SK-N-SH (cell line): ENCODE measurements around the gene BAHCC1.

Experiments
- CTCF ChIP-seq: fragments of 200-600 bp; sonication (generic); IDR thresholded peaks from 2 replicates; pipeline ENCODE4 v1.6.1; 2017; ENCODE audit warnings: antibody characterized with exemption, mild to moderate bottlenecking, moderate library complexity
- ELF1 ChIP-seq: IDR thresholded peaks from 2 replicates; pipeline ENCODE4 v1.4.0; 2012
- EP300 ChIP-seq, 2 experiments: IDR thresholded peaks; 2 replicates each; pipeline versions ENCODE4 v1.4.0 to v1.6.1; 2012; ENCODE audit warnings: borderline replicate concordance in 1 of 2, low read depth in 1 of 2, low read length in 1 of 2
- GABPA ChIP-seq: IDR thresholded peaks from 2 replicates; pipeline ENCODE4 v1.4.0; 2012; ENCODE audit warnings: low read depth, mild to moderate bottlenecking
- MXI1 ChIP-seq: IDR thresholded peaks from 2 replicates; pipeline ENCODE4 v1.6.1; 2012; ENCODE audit warnings: mild to moderate bottlenecking, low read depth, low read length, improper control_type of control experiment
- POLR2AphosphoS5 ChIP-seq: IDR thresholded peaks from 2 replicates; pipeline ENCODE4 v1.6.1; 2012; ENCODE audit warnings: low read depth, low read length
- TEAD4 ChIP-seq: IDR thresholded peaks from 2 replicates; pipeline ENCODE4 v1.4.0; 2012; ENCODE audit warnings: mild to moderate bottlenecking, borderline replicate concordance; ENCODE audit not compliant: insufficient read depth
- YY1 ChIP-seq: IDR thresholded peaks from 2 replicates; pipeline ENCODE4 v1.4.0; 2012; ENCODE audit warnings: low read depth, mild to moderate bottlenecking
- ZBTB33 ChIP-seq: IDR thresholded peaks from 2 replicates; pipeline ENCODE4 v1.4.0; 2012; ENCODE audit warnings: low read depth, borderline replicate concordance

- no peak for TF ChIP-seq GABPA
- no peak for TF ChIP-seq ZBTB33
- no peak for TF ChIP-seq ELF1
- no peak for TF ChIP-seq CTCF
- TF ChIP-seq TEAD4: no peak
- TF ChIP-seq EP300 (IDR thresholded peaks at IDR 0.05; ENCODE audit: borderline replicate concordance in 1 of 2, low read depth in 1 of 2, low read length in 1 of 2): no peak
- no peak for TF ChIP-seq YY1
- TF ChIP-seq POLR2AphosphoS5: no peak
- peak; percentile 85; the same call in 1 of the 2 replicates for TF ChIP-seq MXI1
Observed at GRCh38 chr17:81494626-81495377, 99.5 kb downstream of the BAHCC1 start.
